ENCODE measurements around the gene SORBS2.

GRCh38 chr4:185645403-185645802 lies 166.6 kb downstream of the SORBS2 start:
- TF ChIP-seq CTCF (IDR thresholded peaks at IDR 0.05) (no peak), EP300 (IDR thresholded peaks at IDR 0.05) (no peak), POLR2A (IDR thresholded peaks at IDR 0.05) (no peak), POLR2AphosphoS5 (IDR thresholded peaks at IDR 0.05) (no peak)

Measured in suprapubic skin (tissue), 4 donors.